K562 (cell line): Measurements from ENCODE around the gene NIPSNAP3A. TPM values are rescaled to one million over a fixed set of nuclear protein-coding genes. Genes with fewer than 3 reads are reported as not detected.

Experiments
- AFF4 ChIP-seq: sonication (generic); formaldehyde crosslinking; IDR thresholded peaks from 2 replicates; pipeline ENCODE4 v1.8.0; 2023; ENCODE audit warnings: mild to moderate bottlenecking, missing genetic modification reagents
- FOXA3 ChIP-seq, 2 experiments: fragments of 450-650 bp in 1 of 2; sonication (generic) in 1 of 2; formaldehyde crosslinking; IDR thresholded peaks in 1 of 2; conservative IDR thresholded peaks in 1 of 2; 2 replicates each; pipeline versions ENCODE4 v1.4.0 to v1.8.0; 2020 to 2022; ENCODE audit warnings: mild to moderate bottlenecking in 2 of 2, missing genetic modification reagents in 1 of 2
- L3MBTL2 ChIP-seq: fragments of 450-650 bp; IDR thresholded peaks from 2 replicates; pipeline ENCODE4 v1.6.1; 2016; ENCODE audit warnings: mild to moderate bottlenecking, moderate library complexity
- NR2C1 ChIP-seq, 2 experiments: fragments of 450-650 bp; IDR thresholded peaks; 2 replicates each; pipeline ENCODE4 v1.6.1; 2017; ENCODE audit warnings: mild to moderate bottlenecking in 2 of 2, antibody characterized with exemption in 1 of 2, inconsistent platforms in 1 of 2, missing compliant biosample characterization in 1 of 2, missing genetic modification characterization in 1 of 2
- RBFOX2 ChIP-seq: fragments of 200-400 bp; formaldehyde crosslinking; IDR thresholded peaks from 2 replicates; pipeline ENCODE4 v1.6.1; 2017; ENCODE audit warnings: low read depth, mild to moderate bottlenecking, low read length, moderate library complexity
- TFAP4 ChIP-seq: sonication (generic); formaldehyde crosslinking; IDR thresholded peaks from 2 replicates; pipeline ENCODE4 v1.8.0; 2022; ENCODE audit warnings: missing genetic modification reagents, mild to moderate bottlenecking, moderate library complexity, borderline replicate concordance
- THAP12 ChIP-seq: fragments of 250-450 bp; sonication (Bioruptor Pico); IDR thresholded peaks from 2 replicates; pipeline ENCODE4 v1.9.0; 2021; ENCODE audit warnings: mild to moderate bottlenecking, inconsistent platforms
- ZNF699 ChIP-seq: fragments of 250-450 bp; sonication (Bioruptor Pico); IDR thresholded peaks from 2 replicates; pipeline ENCODE4 v1.8.0; 2021; ENCODE audit warnings: mild to moderate bottlenecking, moderate library complexity; ENCODE audit not compliant: insufficient replicate concordance
- ZNF79 ChIP-seq: fragments of 250-450 bp; sonication (Bioruptor Pico); IDR thresholded peaks from 2 replicates; pipeline ENCODE4 v1.4.0; 2020; ENCODE audit warnings: low read depth, mild to moderate bottlenecking, moderate library complexity
- polyA plus RNA-seq, 8 experiments: library from polyadenylated mRNA; depleted of rRNA in 4 of 8; stranded (reverse) in 5 of 8; unstranded in 3 of 8; fragments of >200 nt; fragmentation: Nextera tagmentation in 2 of 8; fragmentation: Illumina TruSeq in 1 of 8; extraction: Ambion mirVana in 2 of 8; extraction: Trizol in 1 of 8; gene quantifications; 2 replicates each; pipeline versions ENCODE4 v1.2.1 to v1.2.3, GENCODE V29; 2011 to 2014; ENCODE audit warnings: inconsistent platforms in 1 of 8, missing spikeins in 1 of 8
- total RNA-seq, 7 experiments: library from RNA; depleted of rRNA in 6 of 7; stranded (reverse); fragments of >200 nt in 6 of 7; fragmentation: Illumina TruSeq in 2 of 7; extraction: Trizol in 2 of 7; gene quantifications; 2 replicates each; pipeline versions ENCODE4 v1.2.1 to v1.2.3, GENCODE V29; 2011 to 2021; ENCODE audit warnings: low replicate concordance in 1 of 7

The NIPSNAP3A gene
- total and polyA plus RNA-seq, 9 of the 15 experiments (the other 6 are each of a cell fraction or from before 2014, with no cell fraction given), result 25.3 to 132 (median 40.5) TPM

GRCh38 chr9:104747565-104748358 is at the start of gene NIPSNAP3A (continued):
- TF ChIP-seq TFAP4 (CRISPR knock-in tag) (peak; percentile 77), THAP12 (CRISPR knock-in tag) (0 out of 2 replicates have a peak, but pooled peaks have one; percentile 16), NR2C1 (IDR thresholded peaks at IDR 0.05) (peak; percentile 84), NR2C1 (tag; IDR thresholded peaks at IDR 0.05) (peak; percentile 76), ZNF79 (no peak), AFF4 (CRISPR knock-in tag) (peak; percentile 93; the same call in 1 of the 2 replicates), RBFOX2 (peak; percentile 84), FOXA3 (CRISPR knock-in tag; conservative IDR thresholded peaks at IDR 0.05 in 1 of 2, IDR thresholded peaks at IDR 0.05 in 1 of 2) (no peak), ZNF699 (CRISPR knock-in tag) (no peak), L3MBTL2 (peak; percentile 52; the same call in 1 of the 2 replicates)
